Measurements from ENCODE around the gene NKAIN1.

DNA sequence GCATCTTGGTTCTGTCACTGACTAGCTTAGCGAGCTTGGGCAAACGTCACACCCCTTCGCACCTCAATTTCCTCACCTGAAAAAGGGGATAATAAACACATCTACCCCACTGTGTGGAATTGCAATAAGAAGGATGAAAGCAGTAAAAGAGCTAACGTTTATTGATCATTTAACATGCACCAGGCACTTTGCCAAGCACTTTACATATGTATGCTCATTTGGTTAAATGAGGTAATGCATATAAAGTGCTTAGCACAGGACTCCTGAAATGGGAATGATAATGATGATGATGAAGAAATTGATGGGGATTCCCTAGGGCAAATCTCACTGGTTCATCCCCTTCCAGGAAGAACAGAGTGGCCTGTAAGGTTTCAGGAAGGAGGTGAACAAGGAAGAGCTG, 4.8 kb downstream of the NKAIN1 start:
- TF ChIP-seq, protein P1, sequence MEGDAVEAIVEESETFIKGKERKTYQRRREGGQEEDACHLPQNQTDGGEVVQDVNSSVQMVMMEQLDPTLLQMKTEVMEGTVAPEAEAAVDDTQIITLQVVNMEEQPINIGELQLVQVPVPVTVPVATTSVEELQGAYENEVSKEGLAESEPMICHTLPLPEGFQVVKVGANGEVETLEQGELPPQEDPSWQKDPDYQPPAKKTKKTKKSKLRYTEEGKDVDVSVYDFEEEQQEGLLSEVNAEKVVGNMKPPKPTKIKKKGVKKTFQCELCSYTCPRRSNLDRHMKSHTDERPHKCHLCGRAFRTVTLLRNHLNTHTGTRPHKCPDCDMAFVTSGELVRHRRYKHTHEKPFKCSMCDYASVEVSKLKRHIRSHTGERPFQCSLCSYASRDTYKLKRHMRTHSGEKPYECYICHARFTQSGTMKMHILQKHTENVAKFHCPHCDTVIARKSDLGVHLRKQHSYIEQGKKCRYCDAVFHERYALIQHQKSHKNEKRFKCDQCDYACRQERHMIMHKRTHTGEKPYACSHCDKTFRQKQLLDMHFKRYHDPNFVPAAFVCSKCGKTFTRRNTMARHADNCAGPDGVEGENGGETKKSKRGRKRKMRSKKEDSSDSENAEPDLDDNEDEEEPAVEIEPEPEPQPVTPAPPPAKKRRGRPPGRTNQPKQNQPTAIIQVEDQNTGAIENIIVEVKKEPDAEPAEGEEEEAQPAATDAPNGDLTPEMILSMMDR (IDR thresholded peaks at IDR 0.05; ENCODE audit: borderline replicate concordance, extremely low read depth, low read length, poor library complexity, severe bottlenecking): no peak
- TF ChIP-seq EZH2 (IDR thresholded peaks at IDR 0.05; ENCODE audit: borderline replicate concordance, low read depth, low read length, severe bottlenecking): no peak
